Measurements from ENCODE around the gene TUBGCP3.

Gene TUBGCP3

DNA sequence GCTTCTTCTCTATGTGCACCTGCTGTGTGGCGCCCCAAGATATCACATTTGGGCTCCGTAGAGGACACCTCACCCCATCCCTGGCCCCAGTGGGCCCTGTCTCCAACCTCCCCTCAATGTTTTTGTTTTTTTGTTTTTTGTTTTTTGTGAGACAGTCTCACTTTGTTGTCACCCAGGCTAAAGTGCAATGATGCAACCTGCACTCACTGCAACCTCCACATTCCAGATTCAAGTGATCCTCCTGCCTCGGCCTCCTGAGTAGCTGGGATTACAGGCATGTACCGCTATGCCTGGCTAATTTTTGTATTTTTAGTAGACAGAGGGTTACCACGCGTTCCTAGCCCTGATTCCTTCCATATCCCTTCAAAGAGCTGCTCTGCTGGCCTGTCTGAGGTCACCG, 26.9 kb upstream of the TUBGCP3 start:
- TF ChIP-seq, protein P1, sequence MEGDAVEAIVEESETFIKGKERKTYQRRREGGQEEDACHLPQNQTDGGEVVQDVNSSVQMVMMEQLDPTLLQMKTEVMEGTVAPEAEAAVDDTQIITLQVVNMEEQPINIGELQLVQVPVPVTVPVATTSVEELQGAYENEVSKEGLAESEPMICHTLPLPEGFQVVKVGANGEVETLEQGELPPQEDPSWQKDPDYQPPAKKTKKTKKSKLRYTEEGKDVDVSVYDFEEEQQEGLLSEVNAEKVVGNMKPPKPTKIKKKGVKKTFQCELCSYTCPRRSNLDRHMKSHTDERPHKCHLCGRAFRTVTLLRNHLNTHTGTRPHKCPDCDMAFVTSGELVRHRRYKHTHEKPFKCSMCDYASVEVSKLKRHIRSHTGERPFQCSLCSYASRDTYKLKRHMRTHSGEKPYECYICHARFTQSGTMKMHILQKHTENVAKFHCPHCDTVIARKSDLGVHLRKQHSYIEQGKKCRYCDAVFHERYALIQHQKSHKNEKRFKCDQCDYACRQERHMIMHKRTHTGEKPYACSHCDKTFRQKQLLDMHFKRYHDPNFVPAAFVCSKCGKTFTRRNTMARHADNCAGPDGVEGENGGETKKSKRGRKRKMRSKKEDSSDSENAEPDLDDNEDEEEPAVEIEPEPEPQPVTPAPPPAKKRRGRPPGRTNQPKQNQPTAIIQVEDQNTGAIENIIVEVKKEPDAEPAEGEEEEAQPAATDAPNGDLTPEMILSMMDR (conservative IDR thresholded peaks at IDR 0.05; ENCODE audit: low read depth, low read length), result no peak
- no peak overlapping the region for H2AFZ ChIP-seq (ENCODE audit: low read depth)
- H4K20me1 ChIP-seq (ENCODE audit: insufficient read depth), result no peaks in the 10 kb centered on the region
- no peaks in the 10 kb centered on the region for H3K27me3 ChIP-seq (ENCODE audit: insufficient read depth, low read depth)
- no peaks in the 10 kb centered on the region for H3K36me3 ChIP-seq (ENCODE audit: insufficient read depth)
- no peak overlapping the region for H3K27ac ChIP-seq
- H3K4me1 ChIP-seq (ENCODE audit: low read depth, poor library complexity, severe bottlenecking), result no peaks in the 10 kb centered on the region
- no peak overlapping the region for H3K4me3 ChIP-seq (IDR thresholded peaks at IDR 0.05; ENCODE audit: insufficient read depth, low read depth, low read length)
- H3K79me2 ChIP-seq (ENCODE audit: insufficient read depth, low read depth), result no peaks in the 10 kb centered on the region
- H3K9ac ChIP-seq, result no peak overlapping the region
- no peak overlapping the region for H3K4me2 ChIP-seq

DNA sequence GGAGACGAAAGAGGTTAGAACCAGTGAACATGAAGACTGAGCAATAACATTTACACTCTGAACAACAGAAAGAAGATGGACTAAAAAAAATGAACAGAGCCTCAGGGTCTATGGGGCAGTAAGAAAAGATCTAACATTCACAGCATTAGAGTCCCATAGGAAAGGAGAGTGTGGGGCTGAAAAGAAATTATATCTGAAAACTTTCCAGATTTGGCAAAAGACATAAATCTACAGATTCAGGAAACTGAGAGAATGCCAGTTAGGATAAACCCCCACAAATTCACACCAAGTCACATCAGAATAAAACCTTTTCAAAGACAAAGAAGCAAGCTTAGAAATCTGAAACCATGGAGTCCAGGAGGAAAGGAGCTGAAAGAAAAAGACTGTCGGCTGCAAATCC, 20.3 kb upstream of the TUBGCP3 start:
- no peak overlapping the region for H3K4me3 ChIP-seq (IDR thresholded peaks at IDR 0.05; ENCODE audit: insufficient read depth, low read depth, low read length)
- H4K20me1 ChIP-seq (ENCODE audit: insufficient read depth), result no peaks in the 10 kb centered on the region
- peaks cover 3% of the 10 kb centered on the region for H3K4me1 ChIP-seq (ENCODE audit: low read depth, poor library complexity, severe bottlenecking)
- no peak overlapping the region for H3K27ac ChIP-seq
- no peak overlapping the region for H2AFZ ChIP-seq (ENCODE audit: low read depth)
- H3K27me3 ChIP-seq (ENCODE audit: insufficient read depth, low read depth), result no peaks in the 10 kb centered on the region
- H3K9ac ChIP-seq, result no peak overlapping the region
- no peak overlapping the region for H3K4me2 ChIP-seq
- H3K79me2 ChIP-seq (ENCODE audit: insufficient read depth, low read depth), result no peaks in the 10 kb centered on the region
- TF ChIP-seq, protein P1 (conservative IDR thresholded peaks at IDR 0.05; ENCODE audit: low read depth, low read length), result no peak
- no peaks in the 10 kb centered on the region for H3K36me3 ChIP-seq (ENCODE audit: insufficient read depth)

- no peak overlapping the region for H3K4me3 ChIP-seq (IDR thresholded peaks at IDR 0.05; ENCODE audit: insufficient read depth, low read depth, low read length)
- H3K79me2 ChIP-seq (ENCODE audit: insufficient read depth, low read depth), result no peaks in the 10 kb centered on the region
- H3K4me1 ChIP-seq (ENCODE audit: low read depth, poor library complexity, severe bottlenecking), result peaks cover 3% of the 10 kb centered on the region
- H3K27me3 ChIP-seq (ENCODE audit: insufficient read depth, low read depth), result no peaks in the 10 kb centered on the region
- H3K4me2 ChIP-seq, result peak overlapping the region; percentile 64
- TF ChIP-seq, protein P1 (conservative IDR thresholded peaks at IDR 0.05; ENCODE audit: low read depth, low read length), result peak; percentile 85
- H4K20me1 ChIP-seq (ENCODE audit: insufficient read depth), result no peaks in the 10 kb centered on the region
- H3K9ac ChIP-seq, result no peak overlapping the region
- no peak overlapping the region for H3K27ac ChIP-seq
- H3K36me3 ChIP-seq (ENCODE audit: insufficient read depth), result no peaks in the 10 kb centered on the region
- peak overlapping the region; percentile 85; the same call in 1 of the 2 replicates for H2AFZ ChIP-seq (ENCODE audit: low read depth)
Measured at GRCh38 chr13:112606109-112607001, 18.4 kb upstream of the TUBGCP3 start.

DNA sequence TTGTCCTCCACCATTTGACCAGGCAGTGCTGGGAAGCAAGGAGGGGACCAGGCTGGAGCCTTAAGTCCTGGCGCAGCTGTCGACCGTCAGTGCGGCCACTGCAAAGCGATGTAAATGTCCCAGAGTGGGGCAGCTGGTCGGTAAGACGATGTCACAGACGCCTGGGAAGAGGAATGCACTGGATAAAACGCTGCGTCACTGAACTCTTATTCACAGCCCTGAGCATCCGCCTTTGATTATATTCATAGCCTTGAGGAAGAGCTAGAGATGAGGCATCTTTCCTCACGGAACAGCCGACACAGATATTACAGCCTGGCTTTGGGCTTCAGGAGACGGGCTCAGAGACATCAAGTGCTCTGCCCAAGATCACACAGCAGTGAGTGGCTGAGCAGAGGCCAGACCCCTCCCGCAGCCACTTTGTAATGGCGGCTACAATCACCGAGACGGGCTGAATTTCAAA, 17.6 kb upstream of the TUBGCP3 start:
- Histone ChIP-seq H3K27ac (no peak overlapping the region), H3K4me3 (IDR thresholded peaks at IDR 0.05; ENCODE audit: insufficient read depth, low read depth, low read length) (no peak overlapping the region), H3K4me2 (peak overlapping the region; percentile 64), H4K20me1 (ENCODE audit: insufficient read depth) (no peaks in the 10 kb centered on the region), H3K4me1 (ENCODE audit: low read depth, poor library complexity, severe bottlenecking) (peaks cover 3% of the 10 kb centered on the region), H3K79me2 (ENCODE audit: insufficient read depth, low read depth) (no peaks in the 10 kb centered on the region), H2AFZ (ENCODE audit: low read depth) (peak overlapping the region; percentile 85; the same call in 1 of the 2 replicates), H3K9ac (no peak overlapping the region), H3K36me3 (ENCODE audit: insufficient read depth) (no peaks in the 10 kb centered on the region), H3K27me3 (ENCODE audit: insufficient read depth, low read depth) (no peaks in the 10 kb centered on the region)
- TF ChIP-seq, protein P1 (conservative IDR thresholded peaks at IDR 0.05; ENCODE audit: low read depth, low read length), result no peak
